HG02943 (cell line): ENCODE data around the gene TRMU.

ENCODE experiments used
- ATAC-seq: cut with Tn5 transposase; IDR thresholded peaks from one replicate; pipeline ENCODE4 v1.9.1; 2021; ENCODE audit warnings: mild to moderate bottlenecking, low read depth, moderate library complexity; ENCODE audit not compliant: unreplicated experiment

Gene TRMU

GRCh38 chr22:46367707-46368191, 32.2 kb downstream of the TRMU start:
- ATAC-seq = no peak

- no peak for ATAC-seq
Measured at GRCh38 chr22:46368422-46368821, 32.9 kb downstream of the TRMU start.

- no peak for ATAC-seq
Measured at GRCh38 chr22:46368871-46369715, 33.6 kb downstream of the TRMU start.

DNA sequence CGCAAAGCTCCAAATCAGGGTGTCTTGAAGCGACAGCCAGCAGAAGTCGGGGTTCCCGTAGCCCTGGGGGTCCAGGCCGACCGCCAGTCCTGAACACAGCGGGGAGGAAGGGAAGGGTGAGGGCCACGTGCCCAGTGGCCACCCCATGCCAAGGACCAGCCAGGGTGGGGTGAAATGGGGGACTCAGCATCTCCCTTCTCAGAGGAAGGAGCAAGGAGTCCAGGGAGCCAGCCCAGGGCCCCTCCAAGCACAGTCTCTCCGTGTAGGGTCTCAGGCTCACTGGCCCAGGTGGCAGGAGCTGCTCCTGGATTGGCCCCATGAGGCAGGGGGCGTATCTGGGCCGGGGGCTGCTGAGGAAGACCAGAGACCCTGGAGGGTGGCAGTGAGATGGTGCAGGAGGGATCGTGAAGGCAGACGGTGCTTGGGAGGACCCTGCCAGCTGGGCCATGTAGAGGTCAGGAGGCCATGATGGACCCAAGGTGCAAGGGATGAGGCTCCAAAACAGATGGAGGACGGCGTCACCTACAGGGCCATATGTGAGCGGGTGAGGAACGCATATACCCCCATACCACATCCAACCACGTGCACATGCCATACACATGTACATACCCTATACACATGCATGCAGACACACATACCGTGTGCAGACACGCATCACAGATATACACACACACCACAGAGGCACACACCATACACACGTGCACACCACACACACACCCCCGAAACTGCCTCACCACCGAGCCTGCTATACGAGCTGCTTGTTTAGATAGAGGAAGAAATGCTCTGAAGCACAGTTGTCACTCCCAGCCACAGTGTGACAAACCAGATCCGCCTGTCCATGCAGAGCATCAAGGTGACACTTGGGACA, 34.4 kb downstream of the TRMU start:
- no peak for ATAC-seq

- no peak for ATAC-seq
Measured at GRCh38 chr22:46370584-46371291, 35.2 kb downstream of the TRMU start.

GRCh38 chr22:46371623-46372226, 36.2 kb downstream of the TRMU start:
- no peak for ATAC-seq

- no peak for ATAC-seq
Measured at GRCh38 chr22:46372686-46373085, 37.2 kb downstream of the TRMU start.

GRCh38 chr22:46373159-46373558, 37.6 kb downstream of the TRMU start:
- ATAC-seq = no peak

- no peak for ATAC-seq
Measured at GRCh38 chr22:46373921-46374662, 38.6 kb downstream of the TRMU start.

DNA sequence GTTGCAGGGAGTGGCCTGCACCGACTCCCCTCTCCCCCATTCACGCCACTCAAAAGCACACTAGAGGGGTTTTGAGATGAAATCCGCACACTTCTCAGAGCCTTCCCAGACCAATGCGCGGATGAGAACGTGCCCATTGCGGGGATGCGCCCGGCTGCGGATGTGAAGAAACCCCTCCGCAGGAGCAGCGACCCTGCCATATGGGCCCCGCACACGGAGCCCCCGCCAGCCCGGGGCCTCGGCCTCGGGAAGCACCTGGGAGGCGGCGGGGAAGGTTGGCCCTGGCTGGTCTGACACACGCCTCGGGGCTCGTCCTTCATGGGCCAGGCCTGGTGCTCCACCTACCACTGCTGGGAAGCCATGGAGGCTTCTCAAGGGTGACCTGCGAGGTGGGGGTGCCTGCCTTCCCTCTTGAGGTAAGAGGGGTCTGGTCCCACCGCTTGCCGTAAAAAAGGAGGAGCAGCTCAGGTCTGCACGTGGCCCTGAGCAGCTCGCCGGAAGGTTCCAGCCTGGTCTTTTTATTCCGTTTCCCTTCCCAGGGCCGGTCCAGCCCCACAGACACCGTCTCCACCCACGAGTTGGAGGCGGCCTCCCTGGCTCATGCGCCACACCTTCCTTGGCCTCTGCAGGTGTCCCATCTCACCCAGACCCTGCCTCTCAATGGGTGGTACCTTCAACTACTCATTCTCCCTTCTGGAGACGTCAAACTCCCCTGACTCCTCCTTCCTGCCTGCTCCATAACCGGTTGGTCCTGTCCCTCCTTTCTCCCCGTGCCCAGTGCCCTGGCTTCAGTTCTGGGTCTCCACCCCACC, 39.4 kb downstream of the TRMU start:
- ATAC-seq = no peak

GRCh38 chr22:46376111-46376510, 40.6 kb downstream of the TRMU start:
- no peak for ATAC-seq

GRCh38 chr22:46376908-46377524, 41.5 kb downstream of the TRMU start:
- ATAC-seq = no peak

- no peak for ATAC-seq
Measured at GRCh38 chr22:46377525-46378425, 42.3 kb downstream of the TRMU start.

DNA sequence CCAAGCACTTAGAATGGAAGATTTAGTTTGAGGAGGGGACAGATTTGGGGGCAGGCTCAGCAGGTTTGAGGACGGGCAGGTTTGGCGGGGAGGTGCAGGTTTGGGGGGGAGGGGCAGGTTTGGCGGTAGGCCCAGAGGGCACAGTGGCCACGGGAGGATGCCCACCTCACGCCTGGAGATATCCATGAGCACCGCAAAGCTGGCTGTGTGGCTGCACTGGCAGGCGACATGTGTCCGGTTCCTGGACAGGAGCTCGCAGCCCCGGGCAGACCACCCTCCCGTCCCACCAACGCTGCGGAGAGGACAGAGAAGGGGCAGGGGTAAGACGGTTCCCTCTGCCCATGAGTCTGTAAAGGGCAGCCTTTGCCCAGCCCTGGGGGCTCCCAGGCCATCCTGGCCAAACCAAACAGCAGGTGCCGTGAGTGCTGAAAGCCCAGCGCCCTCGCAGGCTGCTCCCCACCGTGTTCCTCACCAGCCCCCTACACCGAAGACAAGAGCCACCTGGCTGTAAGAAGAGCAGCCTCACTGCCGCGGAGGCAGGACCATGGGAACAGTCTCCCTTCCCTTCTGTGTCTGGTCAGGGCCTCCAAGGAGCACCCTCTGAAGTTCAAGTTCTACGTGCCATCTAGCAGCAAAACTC, 43.0 kb downstream of the TRMU start:
- ATAC-seq = no peak

GRCh38 chr22:46379066-46379930, 43.8 kb downstream of the TRMU start:
- ATAC-seq = no peak

GRCh38 chr22:46380069-46380468, 44.6 kb downstream of the TRMU start:
- ATAC-seq = no peak
